ENCODE results near the gene RASL11B. TPM values are rescaled to one million over a fixed set of nuclear protein-coding genes. Genes with fewer than 3 reads are reported as not detected.

RASL11B gene
- total and polyA plus RNA-seq, 2 donors (not counting 3 experiments of a cell fraction or from before 2014, with no cell fraction given) = 0.83 TPM; not detected in 1

DNA sequence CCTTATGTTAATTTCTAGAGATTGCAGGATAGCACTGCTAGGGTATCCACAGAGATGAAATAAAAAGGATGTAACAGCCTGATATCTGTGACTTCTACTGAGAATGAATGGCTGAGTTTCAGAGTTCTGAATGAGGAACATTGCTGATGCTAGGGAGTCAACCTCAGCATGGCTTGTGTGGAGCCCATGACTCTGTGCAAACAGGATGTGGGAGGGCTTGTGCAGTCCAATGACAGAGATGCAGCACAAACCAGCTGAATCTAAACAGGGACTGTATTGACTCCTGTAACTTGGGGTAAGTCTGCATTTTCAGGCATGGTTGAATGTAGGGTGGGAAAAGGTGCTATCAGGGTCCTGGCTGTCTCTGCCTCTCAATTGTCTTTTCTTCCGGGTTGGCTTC lies 5.3 kb upstream of the RASL11B start:
- no peaks in the 10 kb centered on the region for H3K9me1 ChIP-seq (replicated peaks; ENCODE audit: control insufficient read depth, extremely low read depth, insufficient read depth, low read length)
- POLR2A ChIA-PET = no interaction called here
- dilution Hi-C loops (cut with MboI; ENCODE audit: extremely low pct_ligation_motif_present, low sequenced_read_pairs) = no loop called here

DNA sequence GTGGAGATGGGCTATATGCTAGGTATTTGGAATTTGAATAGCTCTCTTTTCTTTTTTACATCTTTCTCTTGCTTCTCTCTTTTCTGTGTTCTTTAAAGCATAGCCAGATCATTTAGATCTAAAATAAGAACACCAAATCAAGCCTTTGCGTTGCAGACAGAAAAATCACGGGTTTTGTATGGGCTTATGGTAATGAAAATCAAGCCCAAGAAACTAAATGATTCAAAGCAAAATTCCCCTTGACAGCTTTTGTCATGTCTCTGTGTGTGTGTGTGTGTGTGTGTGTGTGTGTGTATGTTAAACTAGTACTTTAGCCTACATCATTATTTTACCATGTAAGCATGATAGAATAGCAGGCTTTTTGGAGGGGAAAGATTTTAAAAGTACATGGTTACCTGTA lies 1.8 kb upstream of the RASL11B start:
- no TSS peak for BruUV-seq (replicated peaks)
- Histone ChIP-seq H3K9me3 (replicated peaks; ENCODE audit: control insufficient read depth, insufficient read depth, low read length) (no peaks in the 10 kb centered on the region), H3K27me3 (ENCODE audit: control insufficient read depth in 2 of 2, insufficient read depth in 2 of 2, low read length in 2 of 2) (peaks cover 30 to 55% of the 10 kb centered on the region in 2 experiments), H3K36me3 (ENCODE audit: control insufficient read depth in 2 of 2, extremely low read depth in 1 of 2, insufficient read depth in 2 of 2, low read length in 2 of 2) (no peaks in the 10 kb centered on the region), H3K9ac (replicated peaks; ENCODE audit: extremely low read depth, insufficient read depth, low read length) (no peak overlapping the region), H3K27ac (ENCODE audit: insufficient read depth, low read depth, low read length) (no peak overlapping the region), H3K4me1 (ENCODE audit: control insufficient read depth, extremely low read depth, insufficient read depth, low read length) (peaks cover 9% of the 10 kb centered on the region), H4K20me1 (replicated peaks; ENCODE audit: control insufficient read depth, extremely low read depth, insufficient read depth, low read length) (no peaks in the 10 kb centered on the region), H3K4me2 (ENCODE audit: insufficient read depth, low read length) (no peak overlapping the region), H3K79me2 (ENCODE audit: control insufficient read depth, insufficient read depth, low read length) (no peaks in the 10 kb centered on the region), H3K9me1 (replicated peaks; ENCODE audit: control insufficient read depth, extremely low read depth, insufficient read depth, low read length) (no peaks in the 10 kb centered on the region), H2AFZ (ENCODE audit: low read depth, low read length) (no peak overlapping the region), H3K4me3 (replicated peaks in 1 of 3; ENCODE audit: insufficient read depth in 1 of 3, low read depth in 1 of 3, low read length in 3 of 3) (no peak overlapping the region)
- POLR2A ChIA-PET = no interaction called here
- CTCF ChIA-PET = no interaction called here
- TF ChIP-seq, protein P1, sequence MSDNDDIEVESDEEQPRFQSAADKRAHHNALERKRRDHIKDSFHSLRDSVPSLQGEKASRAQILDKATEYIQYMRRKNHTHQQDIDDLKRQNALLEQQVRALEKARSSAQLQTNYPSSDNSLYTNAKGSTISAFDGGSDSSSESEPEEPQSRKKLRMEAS (IDR thresholded peaks at IDR 0.05; ENCODE audit: insufficient read depth, insufficient read length) = no peak
- TF ChIP-seq POLR2AphosphoS5 (IDR thresholded peaks at IDR 0.05; ENCODE audit: insufficient read depth, low read depth, low read length) (no peak), GATA2 (IDR thresholded peaks at IDR 0.05; ENCODE audit: insufficient read depth, insufficient read length, low read depth, low read length) (no peak), EZH2 (IDR thresholded peaks at IDR 0.05; ENCODE audit: borderline replicate concordance, low read depth, low read length, severe bottlenecking) (no peak), CTCF (IDR thresholded peaks at IDR 0.05; ENCODE audit: extremely low read depth in 1 of 2, insufficient read depth in 1 of 2, low read depth in 1 of 2, low read length in 2 of 2) (no peak), FOS (IDR thresholded peaks at IDR 0.05; ENCODE audit: borderline replicate concordance, insufficient read depth, low read length) (no peak)
- intact Hi-C loops (cut with micrococcal nuclease) (loop anchor here (5.0 to 10.0 kb wide), 2 partner anchors 52 to 316 kb away; no protein-coding TSS in a partner anchor), dilution Hi-C loops (cut with MboI; ENCODE audit: extremely low pct_ligation_motif_present, low sequenced_read_pairs) (no loop called here)
- no peak for FAIRE-seq
- DNase-seq (ENCODE audit: low read depth, low spot score) = no peak

More for the DNA sequence above, 5.3 kb upstream of the RASL11B start:
- intact Hi-C loops (cut with micrococcal nuclease) = no loop called here
- BruUV-seq (replicated peaks) = no TSS peak
- Histone ChIP-seq H3K4me2 (ENCODE audit: insufficient read depth, low read length) (no peak overlapping the region), H3K9ac (replicated peaks; ENCODE audit: extremely low read depth, insufficient read depth, low read length) (no peak overlapping the region), H3K4me3 (replicated peaks in 1 of 3; ENCODE audit: insufficient read depth in 1 of 3, low read depth in 1 of 3, low read length in 3 of 3) (no peak overlapping the region), H3K4me1 (ENCODE audit: control insufficient read depth, extremely low read depth, insufficient read depth, low read length) (peaks cover 3% of the 10 kb centered on the region), H2AFZ (ENCODE audit: low read depth, low read length) (no peak overlapping the region), H3K9me3 (replicated peaks; ENCODE audit: control insufficient read depth, insufficient read depth, low read length) (no peaks in the 10 kb centered on the region), H4K20me1 (replicated peaks; ENCODE audit: control insufficient read depth, extremely low read depth, insufficient read depth, low read length) (no peaks in the 10 kb centered on the region), H3K36me3 (ENCODE audit: control insufficient read depth in 2 of 2, extremely low read depth in 1 of 2, insufficient read depth in 2 of 2, low read length in 2 of 2) (no peaks in the 10 kb centered on the region), H3K79me2 (ENCODE audit: control insufficient read depth, insufficient read depth, low read length) (no peaks in the 10 kb centered on the region), H3K27me3 (ENCODE audit: control insufficient read depth in 2 of 2, insufficient read depth in 2 of 2, low read length in 2 of 2) (peaks cover 18 to 30% of the 10 kb centered on the region in 2 experiments), H3K27ac (ENCODE audit: insufficient read depth, low read depth, low read length) (no peak overlapping the region)
- no peak for TF ChIP-seq EZH2 (IDR thresholded peaks at IDR 0.05; ENCODE audit: borderline replicate concordance, low read depth, low read length, severe bottlenecking)
- no peak for DNase-seq (ENCODE audit: low read depth, low spot score)
- FAIRE-seq = no peak
- CTCF ChIA-PET = no interaction called here
